Mammary epithelial cell (primary cell): ENCODE data around the gene RPS15A.

Experiments used
- CTCF ChIP-seq, 2 donors: IDR thresholded peaks in 1 of 2; conservative IDR thresholded peaks in 1 of 2; 2 replicates each; pipeline ENCODE4 v1.5.1; 2011 to 2012; ENCODE audit warnings: inconsistent platforms in 2 of 2, low read length in 2 of 2, mild to moderate bottlenecking in 2 of 2, control low read depth in 1 of 2, low read depth in 1 of 2; ENCODE audit not compliant: insufficient read depth in 1 of 2; ENCODE audit errors: extremely low read depth in 1 of 2
- EZH2 ChIP-seq: IDR thresholded peaks from 2 replicates; pipeline ENCODE4 v1.6.1; 2012; ENCODE audit warnings: low read length, inconsistent platforms, borderline replicate concordance

- TF ChIP-seq CTCF (conservative IDR thresholded peaks at IDR 0.05 in 1 of 2, IDR thresholded peaks at IDR 0.05 in 1 of 2; ENCODE audit: extremely low read depth in 1 of 2, insufficient read depth in 1 of 2, low read depth in 1 of 2, low read length in 2 of 2), result no peak
- TF ChIP-seq EZH2, result no peak
These were observed 7.3 kb downstream of the RPS15A start for GRCh38 chr16:18782697-18783429.
